Colonic mucosa (tissue), 4 donors: Measurements from ENCODE around the gene PGC. TPM values are rescaled to one million over a fixed set of nuclear protein-coding genes. Genes with fewer than 3 reads are reported as not detected.

Experiments used
- DNase-seq: peaks from one replicate; pipeline ENCODE4 v3.0.0-alpha.2; 2020
- H3K27ac ChIP-seq: fragments of 200-600 bp; one replicate; pipeline ENCODE4 v1.8.0; 2021
- H3K27me3 ChIP-seq: fragments of 200-600 bp; one replicate; pipeline ENCODE4 v1.8.0; 2021
- H3K36me3 ChIP-seq: fragments of 200-600 bp; one replicate; pipeline ENCODE4 v1.8.0; 2021
- H3K4me1 ChIP-seq: fragments of 200-600 bp; one replicate; pipeline ENCODE4 v1.8.0; 2021; ENCODE audit warnings: mild to moderate bottlenecking
- H3K4me3 ChIP-seq: fragments of 200-600 bp; one replicate; pipeline ENCODE4 v1.8.0; 2021
- H3K9ac ChIP-seq, 2 donors: one replicate each; pipeline ENCODE4 v1.7.0; 2013; ENCODE audit warnings: control low read depth in 2 of 2, low read depth in 2 of 2, low read length in 2 of 2
- H3K9me3 ChIP-seq: fragments of 200-600 bp; one replicate; pipeline ENCODE4 v1.8.0; 2021
- intact Hi-C: fragments of 100-400 bp; cut with DNase I; formaldehyde crosslinking; loops from one replicate; pipeline ENCODE4 v1.14.1; 2022
- total RNA-seq, 2 donors: library from RNA; stranded (reverse); fragmentation: NEBNext Ultra II Directional in 1 of 2; extraction: Animal tissue kit (Norgen Biotek cat#: 25700) in 1 of 2; gene quantifications; one replicate each; pipeline ENCODE4 v1.2.1, GENCODE V29; 2021
- TF ChIP-seq, protein P1 (sequence below): fragments of 200-600 bp; IDR thresholded peaks from one replicate; pipeline ENCODE4 v1.8.0; 2022; ENCODE audit warnings: antibody characterized with exemption, mild to moderate bottlenecking
- donor health status: healthy.
- donor health status: DM: no; HTN: no; CAD: no.
- donor health status: DM: no; HTN: no; CAD: no.

The PGC gene
- total RNA-seq, 2 donors from 2014 or later: 1.7 TPM; not detected in 1

DNA sequence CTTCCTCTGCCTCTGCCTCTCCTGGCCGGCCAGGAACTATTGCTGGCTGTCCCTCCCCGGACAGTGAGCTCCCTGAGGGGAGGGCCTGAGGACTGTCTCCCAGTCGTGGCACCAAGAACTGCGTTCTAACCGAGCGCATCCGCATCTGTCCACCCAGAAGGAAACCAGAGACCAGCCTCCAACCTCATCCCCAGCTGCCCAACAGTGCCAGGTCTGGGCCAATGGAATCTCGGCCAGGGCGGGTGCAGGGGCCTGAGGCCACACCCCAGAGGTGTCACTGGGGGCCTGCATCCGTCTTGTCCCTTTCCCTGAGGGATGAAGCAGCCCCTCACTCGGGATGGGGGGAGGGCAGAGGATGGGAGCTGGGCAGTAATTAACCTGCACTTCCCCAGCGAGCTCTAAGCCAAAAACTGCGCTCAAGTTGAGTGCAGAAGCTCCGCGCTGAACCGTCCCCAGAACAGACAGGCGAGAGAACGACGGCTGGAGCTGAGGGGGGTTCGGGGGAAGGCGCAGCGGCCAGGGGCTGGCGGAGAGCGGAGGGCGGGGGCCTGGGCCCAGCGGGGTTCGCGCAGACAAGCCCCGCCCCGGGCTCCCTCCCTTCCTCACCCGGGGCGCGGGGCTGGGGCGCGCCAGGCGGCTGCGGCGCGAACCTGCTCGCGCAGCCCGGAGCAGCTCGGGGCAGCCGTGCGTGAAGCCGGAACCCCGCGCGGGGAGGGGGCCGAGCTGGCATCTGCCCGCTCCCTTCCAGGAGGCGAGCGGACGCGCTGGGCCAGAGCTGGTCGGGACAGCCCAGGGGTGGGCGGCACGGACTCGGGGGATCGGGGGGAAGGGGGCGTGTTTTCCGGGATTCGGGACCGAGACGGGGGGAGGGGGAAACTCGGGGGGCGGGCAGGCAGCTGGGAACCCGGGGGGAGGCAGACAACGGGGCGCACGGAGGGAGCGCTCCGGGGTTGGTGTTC, 13.2 kb downstream of the PGC start:
- Histone ChIP-seq H3K9ac (peak overlapping the region; percentile 73 to 84), H3K36me3 (no peaks in the 10 kb centered on the region), H3K4me3 (peak overlapping the region; percentile 80), H3K27me3 (no peaks in the 10 kb centered on the region), H3K27ac (peak overlapping the region; percentile 95), H3K4me1 (peaks cover 7% of the 10 kb centered on the region), H3K9me3 (no peaks in the 10 kb centered on the region)
- DNase-seq: peak; percentile 74
- TF ChIP-seq, protein P1, sequence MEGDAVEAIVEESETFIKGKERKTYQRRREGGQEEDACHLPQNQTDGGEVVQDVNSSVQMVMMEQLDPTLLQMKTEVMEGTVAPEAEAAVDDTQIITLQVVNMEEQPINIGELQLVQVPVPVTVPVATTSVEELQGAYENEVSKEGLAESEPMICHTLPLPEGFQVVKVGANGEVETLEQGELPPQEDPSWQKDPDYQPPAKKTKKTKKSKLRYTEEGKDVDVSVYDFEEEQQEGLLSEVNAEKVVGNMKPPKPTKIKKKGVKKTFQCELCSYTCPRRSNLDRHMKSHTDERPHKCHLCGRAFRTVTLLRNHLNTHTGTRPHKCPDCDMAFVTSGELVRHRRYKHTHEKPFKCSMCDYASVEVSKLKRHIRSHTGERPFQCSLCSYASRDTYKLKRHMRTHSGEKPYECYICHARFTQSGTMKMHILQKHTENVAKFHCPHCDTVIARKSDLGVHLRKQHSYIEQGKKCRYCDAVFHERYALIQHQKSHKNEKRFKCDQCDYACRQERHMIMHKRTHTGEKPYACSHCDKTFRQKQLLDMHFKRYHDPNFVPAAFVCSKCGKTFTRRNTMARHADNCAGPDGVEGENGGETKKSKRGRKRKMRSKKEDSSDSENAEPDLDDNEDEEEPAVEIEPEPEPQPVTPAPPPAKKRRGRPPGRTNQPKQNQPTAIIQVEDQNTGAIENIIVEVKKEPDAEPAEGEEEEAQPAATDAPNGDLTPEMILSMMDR: no peak
- intact Hi-C loops: no loop called here

DNA sequence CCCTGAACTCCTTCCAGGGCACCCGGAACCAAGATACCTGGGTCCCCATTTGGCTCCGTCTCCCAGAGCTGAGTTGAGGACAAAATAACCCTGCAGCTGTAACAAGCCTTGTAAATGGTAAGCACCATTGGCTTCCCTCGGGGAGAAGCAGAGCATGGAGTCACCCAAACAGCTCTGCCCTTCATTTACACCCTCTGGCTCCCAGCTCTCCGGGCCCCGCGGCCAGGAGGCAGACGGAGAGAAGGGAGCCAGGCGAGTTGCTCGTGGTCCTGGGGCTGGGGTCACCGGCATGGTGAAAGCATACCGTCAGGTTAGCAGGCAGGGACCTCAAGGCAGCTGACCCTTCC, 13.9 kb downstream of the PGC start:
- no peak for DNase-seq

GRCh38 chr6:41732591-41733359, 14.4 kb downstream of the PGC start:
- H3K4me1 ChIP-seq: peaks cover 7% of the 10 kb centered on the region
- no peaks in the 10 kb centered on the region for H3K36me3 ChIP-seq

More for the DNA sequence above, 13.9 kb downstream of the PGC start:
- Histone ChIP-seq H3K36me3 (no peaks in the 10 kb centered on the region), H3K9ac (peak overlapping the region; percentile 73 to 84), H3K27me3 (no peaks in the 10 kb centered on the region), H3K9me3 (no peaks in the 10 kb centered on the region), H3K4me3 (peak overlapping the region; percentile 80), H3K4me1 (peaks cover 7% of the 10 kb centered on the region), H3K27ac (peak overlapping the region; percentile 95)
- intact Hi-C loops: no loop called here
- TF ChIP-seq, protein P1: no peak

DNA sequence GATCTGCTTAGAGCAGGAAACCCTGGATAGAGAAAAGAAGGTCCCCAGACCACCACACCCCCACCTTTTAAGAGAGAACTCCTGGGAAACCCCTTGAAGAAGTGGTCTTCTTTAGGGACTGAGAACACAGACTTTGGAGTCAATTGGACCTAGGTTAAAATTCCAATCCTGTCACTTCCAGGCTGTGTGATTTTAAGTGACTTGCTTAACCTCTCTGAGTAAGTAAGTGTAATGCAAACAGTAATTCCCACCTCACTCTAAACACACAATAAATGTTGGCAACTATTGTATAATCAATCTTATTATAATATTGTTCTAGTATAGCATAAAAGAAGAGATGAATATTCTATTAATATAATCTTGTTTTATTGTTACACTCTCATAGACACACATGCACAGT, 15.0 kb downstream of the PGC start:
- no peak overlapping the region for H3K4me3 ChIP-seq
- no peak overlapping the region for H3K27ac ChIP-seq
- intact Hi-C loops: no loop called here
- H3K36me3 ChIP-seq: no peaks in the 10 kb centered on the region
- no peaks in the 10 kb centered on the region for H3K9me3 ChIP-seq
- no peaks in the 10 kb centered on the region for H3K27me3 ChIP-seq
- no peak overlapping the region for H3K9ac ChIP-seq
- no peak for DNase-seq
- peaks cover 7% of the 10 kb centered on the region for H3K4me1 ChIP-seq
- TF ChIP-seq, protein P1: no peak

More at GRCh38 chr6:41732591-41733359, 14.4 kb downstream of the PGC start:
- H3K9ac ChIP-seq: peak overlapping the region; percentile 73 to 84
- peak overlapping the region; percentile 95 for H3K27ac ChIP-seq
- intact Hi-C loops: no loop called here
- no peaks in the 10 kb centered on the region for H3K27me3 ChIP-seq
- no peak for DNase-seq
- peak overlapping the region; percentile 80 for H3K4me3 ChIP-seq
- no peaks in the 10 kb centered on the region for H3K9me3 ChIP-seq
- TF ChIP-seq, protein P1: no peak

DNA sequence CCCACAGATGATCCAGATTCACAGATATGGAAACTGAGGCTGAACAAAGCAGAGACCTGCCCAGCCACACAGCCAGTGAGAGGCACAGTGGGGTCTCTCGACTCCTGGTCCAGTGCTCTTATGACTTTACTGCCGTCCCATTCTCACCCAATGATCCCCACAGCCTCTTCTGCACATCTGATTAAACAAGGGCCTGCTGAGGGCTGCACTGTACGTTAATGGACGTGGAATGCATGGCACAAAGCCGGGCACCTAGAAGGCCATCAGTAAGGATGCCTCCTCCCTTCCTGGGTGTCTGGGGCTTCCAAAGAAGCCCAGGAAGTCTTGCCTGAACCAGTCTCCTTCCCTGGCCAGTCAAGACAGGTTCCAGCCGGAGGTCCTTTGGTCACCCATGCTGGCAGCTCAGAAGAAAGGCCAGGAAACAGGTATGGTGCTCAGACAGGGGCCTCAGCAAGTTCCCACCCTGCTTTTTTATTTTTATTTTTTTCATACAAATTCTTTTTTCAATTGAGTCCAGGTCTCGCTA, 15.6 kb downstream of the PGC start:
- no peak for DNase-seq
- intact Hi-C loops: no loop called here
- no peak overlapping the region for H3K9ac ChIP-seq
- no peak overlapping the region for H3K4me3 ChIP-seq
- no peak overlapping the region for H3K27ac ChIP-seq
- no peaks in the 10 kb centered on the region for H3K9me3 ChIP-seq
- peaks cover 7% of the 10 kb centered on the region for H3K4me1 ChIP-seq
- H3K36me3 ChIP-seq: no peaks in the 10 kb centered on the region
- H3K27me3 ChIP-seq: no peaks in the 10 kb centered on the region
- TF ChIP-seq, protein P1: no peak
